AG04450 (cell line): Measurements from ENCODE around the gene CELA2B. TPM values are rescaled to one million over a fixed set of nuclear protein-coding genes. Genes with fewer than 3 reads are reported as not detected.

ENCODE experiments used
- CTCF ChIA-PET: fragments of 300-600, 350-600 bp; formaldehyde crosslinking; extraction: SDS; loops from one replicate; lab custom pipeline; 2022; ENCODE audit warnings: antibody characterized with exemption, inconsistent platforms; lab: Charles Lee
- POLR2A ChIA-PET: fragments of 350-600 bp; formaldehyde crosslinking; extraction: SDS; loops from one replicate; lab custom pipeline; 2021; ENCODE audit warnings: antibody characterized with exemption, inconsistent platforms; lab: Yijun Ruan, JAX
- DNase-seq: peaks from one replicate; pipeline ENCODE4 v3.0.0-alpha.2; 2011; ENCODE audit warnings: low read depth, low spot score
- H3K27ac ChIP-seq: one replicate; pipeline ENCODE4 v1.5.1; 2012; ENCODE audit warnings: low read depth, low read length, control low read depth
- H3K27me3 ChIP-seq: one replicate; pipeline ENCODE4 v1.6.0; 2012; ENCODE audit warnings: low read length; ENCODE audit not compliant: control insufficient read depth, insufficient read depth
- H3K4me3 ChIP-seq: 2 replicates; pipeline ENCODE4 v1.5.1; 2011; ENCODE audit warnings: mild to moderate bottlenecking, low read depth, low read length, control low read depth
- H3K9me3 ChIP-seq: 2 replicates; pipeline ENCODE4 v1.5.1; 2012; ENCODE audit warnings: low read length; ENCODE audit not compliant: control insufficient read depth, insufficient read depth
- polyA plus RNA-seq: library from polyadenylated mRNA; depleted of rRNA; stranded (reverse); fragments of >200 nt; gene quantifications from 2 replicates; pipeline ENCODE4 v1.2.3, GENCODE V29; 2011
- TF ChIP-seq, protein P1 (sequence below): IDR thresholded peaks from 2 replicates; pipeline ENCODE4 v1.5.1; 2011; ENCODE audit warnings: low read depth, low read length, control low read depth, inconsistent platforms

CELA2B gene
- polyA plus RNA-seq, 1 experiment = not detected

DNA sequence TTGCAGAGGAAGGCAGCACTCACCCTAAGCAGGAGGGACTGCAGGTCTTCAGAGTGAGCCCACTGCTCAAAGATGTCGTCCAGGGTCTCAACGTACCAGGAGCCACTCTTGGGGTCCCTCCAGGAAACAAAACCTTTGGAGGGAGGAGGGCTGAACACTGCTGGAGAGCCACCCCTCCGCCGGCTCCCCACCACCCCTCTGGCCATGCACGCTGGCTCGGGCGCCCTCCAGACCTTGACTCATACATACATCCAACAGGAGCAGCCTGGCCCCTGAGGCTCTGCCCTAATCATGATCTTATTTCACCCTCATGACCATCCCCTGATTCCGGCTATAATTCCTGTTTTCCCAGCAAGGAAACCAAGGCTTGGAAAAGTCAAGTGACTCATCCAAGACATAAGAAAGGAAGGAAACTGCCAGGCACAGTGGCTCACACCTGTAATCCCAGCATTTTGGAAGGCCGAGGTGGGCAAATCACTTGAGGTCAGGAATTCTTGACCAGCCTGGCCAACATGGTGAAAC lies 18.0 kb downstream of the CELA2B start:
- Histone ChIP-seq H3K27ac (no peak overlapping the region), H3K27me3 (no peaks in the 10 kb centered on the region), H3K4me3 (no peak overlapping the region), H3K9me3 (no peaks in the 10 kb centered on the region)
- no peak for DNase-seq
- CTCF ChIA-PET = no interaction called here
- TF ChIP-seq, protein P1, sequence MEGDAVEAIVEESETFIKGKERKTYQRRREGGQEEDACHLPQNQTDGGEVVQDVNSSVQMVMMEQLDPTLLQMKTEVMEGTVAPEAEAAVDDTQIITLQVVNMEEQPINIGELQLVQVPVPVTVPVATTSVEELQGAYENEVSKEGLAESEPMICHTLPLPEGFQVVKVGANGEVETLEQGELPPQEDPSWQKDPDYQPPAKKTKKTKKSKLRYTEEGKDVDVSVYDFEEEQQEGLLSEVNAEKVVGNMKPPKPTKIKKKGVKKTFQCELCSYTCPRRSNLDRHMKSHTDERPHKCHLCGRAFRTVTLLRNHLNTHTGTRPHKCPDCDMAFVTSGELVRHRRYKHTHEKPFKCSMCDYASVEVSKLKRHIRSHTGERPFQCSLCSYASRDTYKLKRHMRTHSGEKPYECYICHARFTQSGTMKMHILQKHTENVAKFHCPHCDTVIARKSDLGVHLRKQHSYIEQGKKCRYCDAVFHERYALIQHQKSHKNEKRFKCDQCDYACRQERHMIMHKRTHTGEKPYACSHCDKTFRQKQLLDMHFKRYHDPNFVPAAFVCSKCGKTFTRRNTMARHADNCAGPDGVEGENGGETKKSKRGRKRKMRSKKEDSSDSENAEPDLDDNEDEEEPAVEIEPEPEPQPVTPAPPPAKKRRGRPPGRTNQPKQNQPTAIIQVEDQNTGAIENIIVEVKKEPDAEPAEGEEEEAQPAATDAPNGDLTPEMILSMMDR = no peak
- POLR2A ChIA-PET = no interaction called here

DNA sequence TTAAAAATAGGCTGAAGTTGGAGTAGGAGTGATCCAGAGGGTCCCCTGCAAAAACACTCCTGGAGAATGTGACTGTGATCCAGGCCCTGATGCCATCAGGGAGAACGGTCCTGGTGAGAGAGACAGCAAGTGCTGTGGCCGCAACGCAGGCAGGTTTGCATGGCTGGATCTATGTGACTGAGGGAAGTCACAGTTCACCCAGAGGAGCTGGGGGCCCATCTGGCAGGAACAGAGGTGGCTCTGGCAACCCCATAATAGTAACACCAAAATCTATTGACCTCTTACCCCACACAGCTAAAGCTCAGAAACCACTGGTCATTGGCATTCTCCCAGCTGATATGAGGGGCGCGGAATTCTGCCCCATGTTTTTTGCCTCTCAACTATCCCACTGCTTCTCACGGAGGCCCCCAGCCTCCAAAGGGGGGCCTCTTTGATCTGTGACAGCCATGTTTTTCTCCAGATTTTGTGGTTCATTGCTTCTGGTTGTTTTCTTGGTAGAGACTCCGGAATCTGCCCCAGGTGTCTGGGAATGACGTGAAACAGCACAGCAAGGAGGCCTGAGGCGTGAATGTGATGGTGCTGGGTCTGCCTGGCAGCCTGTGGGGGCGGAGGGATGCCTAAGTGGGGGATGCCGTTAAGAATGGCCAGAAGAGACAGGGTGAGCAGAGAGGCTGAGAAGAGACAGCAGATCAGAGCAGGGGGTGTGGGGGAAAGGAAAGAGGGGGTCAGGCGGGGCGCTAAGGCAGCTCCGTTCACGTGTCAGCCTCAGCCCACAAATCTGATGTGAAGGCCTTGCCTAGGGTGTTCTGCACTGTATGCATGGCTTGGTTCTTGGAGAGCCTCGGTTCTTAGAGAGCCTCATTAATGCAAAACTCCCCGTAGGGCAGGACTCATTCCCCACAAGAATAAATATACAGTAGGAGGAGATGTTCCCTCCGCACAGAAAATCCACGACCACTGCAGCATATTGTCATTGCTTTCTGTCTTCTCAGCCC lies 24.6 kb downstream of the CELA2B start:
- Histone ChIP-seq H3K27me3 (no peaks in the 10 kb centered on the region), H3K27ac (peak overlapping the region; percentile 2), H3K9me3 (no peaks in the 10 kb centered on the region), H3K4me3 (no peak overlapping the region)
- DNase-seq = no peak
- POLR2A ChIA-PET = no interaction called here
- CTCF ChIA-PET = interaction anchor here (0.6 to 3.1 kb wide), 5 partner anchors 9 to 370 kb away, joined by 4 to 17 read pairs (median 10); no protein-coding TSS in a partner anchor
- TF ChIP-seq, protein P1 = no peak

DNA sequence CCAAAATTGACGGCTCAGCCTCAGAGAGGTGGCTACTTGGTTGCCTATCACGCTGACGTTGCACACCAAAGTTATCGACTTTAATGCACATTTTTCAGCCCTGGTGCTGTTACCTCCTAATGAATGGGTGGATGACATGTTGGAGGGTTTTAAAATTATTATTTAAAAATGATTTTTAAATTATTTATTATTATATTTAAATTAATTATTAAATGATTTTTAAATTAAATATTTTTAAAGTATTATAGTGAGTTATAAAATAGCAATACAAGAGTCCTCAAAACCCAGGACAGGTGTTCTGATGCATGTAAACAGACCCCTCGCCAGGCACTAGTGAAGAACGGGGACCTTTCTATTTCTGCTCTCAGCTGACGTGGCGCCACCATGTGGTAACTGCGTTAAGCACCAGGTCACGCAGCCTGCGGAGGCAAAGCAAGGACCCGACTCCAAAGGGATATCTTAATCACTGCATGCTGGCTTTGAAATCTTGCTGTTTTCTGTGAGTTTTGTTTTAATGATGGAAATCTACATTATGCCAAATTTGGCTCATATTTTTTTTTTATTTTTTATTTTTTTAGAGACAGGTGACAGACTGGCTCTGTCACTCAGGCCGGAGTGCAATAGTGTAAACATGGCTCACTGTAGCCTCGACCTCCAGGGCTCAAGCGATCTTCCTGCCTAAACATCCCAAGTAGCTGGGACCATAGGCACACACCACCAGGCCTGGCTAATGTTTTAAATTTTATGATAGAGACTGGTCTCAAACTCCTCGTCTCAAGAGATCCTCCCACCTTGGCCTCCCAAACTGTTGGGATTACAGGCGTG lies 25.5 kb downstream of the CELA2B start:
- CTCF ChIA-PET = interaction anchor here (0.6 to 1.6 kb wide), 5 partner anchors 8 to 178 kb away, joined by 4 to 11 read pairs (median 6); no protein-coding TSS in a partner anchor
- H3K27me3 ChIP-seq = no peaks in the 10 kb centered on the region
- no peak overlapping the region for H3K4me3 ChIP-seq
- no peaks in the 10 kb centered on the region for H3K9me3 ChIP-seq
- no peak overlapping the region for H3K27ac ChIP-seq
- no peak for DNase-seq
- POLR2A ChIA-PET = interaction anchor here (0.6 kb wide), 1 partner anchor 1938 kb away, joined by 8 read pairs; the partner anchor contains the start of gene RCC2
- TF ChIP-seq, protein P1 = peak; percentile 84

DNA sequence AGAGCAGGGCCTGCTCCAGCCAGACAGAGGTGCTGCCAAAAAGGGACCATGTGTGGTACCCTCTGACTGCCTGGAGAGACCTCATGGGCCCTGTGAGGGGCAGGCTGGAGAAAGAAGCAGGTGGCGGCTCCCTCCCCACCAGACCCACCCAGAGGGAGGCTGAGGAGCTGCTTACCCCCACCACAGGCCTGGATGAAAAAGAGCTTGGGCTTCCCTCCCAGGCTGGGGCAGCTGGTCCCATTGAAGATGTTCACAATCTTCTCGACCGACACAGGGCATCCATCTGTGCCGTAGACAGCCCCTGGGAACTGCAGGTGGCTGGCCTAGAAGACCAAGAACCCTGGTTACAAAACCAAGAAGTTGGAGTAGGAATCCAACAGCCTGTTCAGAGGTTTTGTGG lies 28.5 kb downstream of the CELA2B start:
- TF ChIP-seq, protein P1 = no peak
- no peak overlapping the region for H3K4me3 ChIP-seq
- H3K9me3 ChIP-seq = no peaks in the 10 kb centered on the region
- H3K27me3 ChIP-seq = no peaks in the 10 kb centered on the region
- no peak for DNase-seq
- ChIA-PET CTCF (interaction anchor here (2.3 kb wide), 1 partner anchor 181 kb away, joined by 11 read pairs; no protein-coding TSS in a partner anchor), POLR2A (no interaction called here)
- H3K27ac ChIP-seq = no peak overlapping the region
